Fibroblast of pulmonary artery (primary cell): ENCODE measurements around the gene CCDC160.
A peak's percentile ranks its signal among the peaks of the same experiment; 100 is the strongest.
"Not testable (repeated sequence)": the region's sequence is repeated elsewhere in the genome, so short reads cannot be mapped to it uniquely, and the experiment has no call there.

ENCODE experiments used
- DNase-seq: peaks from one replicate; pipeline ENCODE4 v3.0.0-alpha.2; 2010; ENCODE audit warnings: low read depth
- H3K4me3 ChIP-seq: replicated peaks from 2 replicates; pipeline ENCODE4 v1.5.1; 2011; ENCODE audit warnings: low read depth, mild to moderate bottlenecking, control low read depth, low read length, moderate library complexity
- TF ChIP-seq, protein P1 (sequence below): IDR thresholded peaks from 2 replicates; pipeline ENCODE4 v1.5.1; 2011; ENCODE audit warnings: mild to moderate bottlenecking, control low read depth, low read length, inconsistent platforms; ENCODE audit errors: missing control alignments

CCDC160 gene

DNA sequence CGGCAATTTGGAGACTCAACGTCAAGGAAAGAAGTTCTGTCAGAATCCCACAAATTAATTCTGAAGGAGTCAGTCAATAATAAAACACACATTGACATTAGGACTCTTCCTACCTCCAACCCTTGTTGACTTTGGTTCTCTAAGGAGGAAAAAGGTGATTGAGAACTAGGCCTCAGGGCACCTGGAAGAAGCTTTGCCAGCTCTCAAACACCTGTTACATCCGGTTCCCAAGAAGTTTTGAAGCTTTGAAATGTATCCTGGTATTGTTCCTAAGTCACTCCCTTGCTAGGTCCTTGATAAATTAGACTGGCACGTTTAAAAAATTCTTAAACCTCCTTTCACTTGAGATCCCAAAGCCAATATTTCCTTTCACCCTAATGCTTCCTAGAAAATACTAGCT is 1.7 kb upstream of the CCDC160 start:
- TF ChIP-seq, protein P1, sequence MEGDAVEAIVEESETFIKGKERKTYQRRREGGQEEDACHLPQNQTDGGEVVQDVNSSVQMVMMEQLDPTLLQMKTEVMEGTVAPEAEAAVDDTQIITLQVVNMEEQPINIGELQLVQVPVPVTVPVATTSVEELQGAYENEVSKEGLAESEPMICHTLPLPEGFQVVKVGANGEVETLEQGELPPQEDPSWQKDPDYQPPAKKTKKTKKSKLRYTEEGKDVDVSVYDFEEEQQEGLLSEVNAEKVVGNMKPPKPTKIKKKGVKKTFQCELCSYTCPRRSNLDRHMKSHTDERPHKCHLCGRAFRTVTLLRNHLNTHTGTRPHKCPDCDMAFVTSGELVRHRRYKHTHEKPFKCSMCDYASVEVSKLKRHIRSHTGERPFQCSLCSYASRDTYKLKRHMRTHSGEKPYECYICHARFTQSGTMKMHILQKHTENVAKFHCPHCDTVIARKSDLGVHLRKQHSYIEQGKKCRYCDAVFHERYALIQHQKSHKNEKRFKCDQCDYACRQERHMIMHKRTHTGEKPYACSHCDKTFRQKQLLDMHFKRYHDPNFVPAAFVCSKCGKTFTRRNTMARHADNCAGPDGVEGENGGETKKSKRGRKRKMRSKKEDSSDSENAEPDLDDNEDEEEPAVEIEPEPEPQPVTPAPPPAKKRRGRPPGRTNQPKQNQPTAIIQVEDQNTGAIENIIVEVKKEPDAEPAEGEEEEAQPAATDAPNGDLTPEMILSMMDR: no peak
- DNase-seq: no peak
- no peak overlapping the region for H3K4me3 ChIP-seq

DNA sequence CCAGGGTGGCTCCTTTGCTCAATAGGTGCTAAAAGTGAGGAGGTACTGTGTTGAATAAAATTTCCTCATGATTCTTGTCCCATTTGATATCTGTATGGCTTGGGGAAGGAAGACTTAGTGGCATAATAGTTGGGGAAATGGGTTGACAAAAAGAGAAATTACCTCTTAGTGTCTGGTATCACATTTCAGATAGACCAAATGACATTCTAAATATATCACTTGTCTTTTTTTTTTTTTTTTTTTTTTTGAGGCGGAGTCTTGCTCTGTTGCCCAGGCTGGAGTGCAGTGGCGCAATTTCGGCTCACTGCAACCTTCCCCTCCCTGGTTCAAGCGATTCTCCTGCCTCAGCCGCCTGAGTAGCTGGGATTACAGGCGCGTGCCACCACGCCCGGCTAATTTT is 1.2 kb downstream of the CCDC160 start:
- DNase-seq, H3K4me3 ChIP-seq: not testable (repeated sequence)

DNA sequence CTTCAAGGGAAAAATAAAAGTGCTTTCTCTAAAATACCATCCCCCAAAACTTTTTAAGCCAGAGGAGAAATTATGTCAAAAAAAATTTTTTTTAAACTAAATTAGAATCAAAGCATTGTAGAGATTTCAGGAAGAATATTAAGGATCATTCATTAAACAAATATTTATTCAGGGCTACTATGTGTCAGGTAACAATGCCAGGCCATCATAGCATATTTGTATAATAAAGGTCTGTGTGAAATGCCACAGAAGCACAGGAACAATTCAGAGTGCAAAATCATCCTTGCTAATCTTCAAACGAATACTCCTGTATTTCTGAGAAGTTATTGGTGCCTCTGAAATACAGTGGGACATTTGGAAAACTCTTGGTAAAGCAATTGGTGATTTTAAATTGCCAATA is 2.0 kb downstream of the CCDC160 start:
- no peak for DNase-seq
- TF ChIP-seq, protein P1: no peak
- no peak overlapping the region for H3K4me3 ChIP-seq

DNA sequence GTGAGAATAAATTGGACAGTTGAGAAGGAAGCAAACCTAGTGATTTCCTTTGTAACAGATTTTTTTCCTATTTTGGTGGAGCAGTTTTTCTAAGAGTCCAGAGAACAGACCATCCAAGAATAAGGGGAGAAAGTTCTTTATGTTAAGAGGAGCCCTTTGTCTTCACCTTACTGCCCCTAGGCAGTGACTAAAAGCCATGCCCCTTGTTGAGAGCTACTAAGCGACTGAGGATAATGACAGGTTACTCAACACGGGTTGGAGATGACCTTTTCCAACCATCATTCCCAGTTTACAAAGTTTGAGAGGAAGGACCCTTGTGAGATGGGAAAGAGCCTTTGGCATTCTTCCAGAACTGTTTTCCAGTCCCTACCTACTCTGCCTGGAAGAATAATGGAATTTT is 3.2 kb downstream of the CCDC160 start:
- no peak overlapping the region for H3K4me3 ChIP-seq
- TF ChIP-seq, protein P1: no peak
- DNase-seq: no peak

DNA sequence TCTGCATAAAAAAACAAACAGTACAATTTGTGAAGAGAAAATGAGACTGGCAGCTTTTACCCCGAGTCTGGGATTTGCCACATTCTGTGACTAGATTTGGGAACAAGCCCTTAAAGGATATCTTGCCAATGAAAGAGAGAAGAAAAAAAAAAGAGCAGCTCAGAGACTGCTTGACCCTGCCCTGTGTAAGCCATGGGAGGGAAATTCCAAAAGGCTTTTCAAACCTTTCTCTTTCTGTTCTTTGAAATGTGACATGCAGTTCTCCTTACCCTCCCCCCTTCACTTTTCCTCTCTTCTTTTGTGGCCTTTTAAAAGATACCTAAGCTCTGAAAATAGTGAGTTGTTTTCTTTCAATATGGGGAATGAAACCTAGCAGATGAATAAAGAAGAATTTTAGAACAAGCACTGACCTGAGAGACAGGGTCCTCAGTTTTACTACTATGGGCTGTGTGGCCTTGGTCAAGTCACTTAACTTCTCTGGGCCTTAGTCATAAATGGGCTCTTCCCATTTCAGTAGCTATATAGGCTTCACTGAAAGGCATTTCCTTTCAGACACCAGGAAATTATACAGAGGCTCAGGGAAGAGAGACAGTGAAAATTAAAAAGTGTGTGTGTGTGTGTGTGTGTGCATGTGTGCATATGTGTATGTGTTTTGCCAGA is 5.1 kb downstream of the CCDC160 start:
- DNase-seq: no peak
- H3K4me3 ChIP-seq: no peak overlapping the region
- TF ChIP-seq, protein P1: no peak

DNA sequence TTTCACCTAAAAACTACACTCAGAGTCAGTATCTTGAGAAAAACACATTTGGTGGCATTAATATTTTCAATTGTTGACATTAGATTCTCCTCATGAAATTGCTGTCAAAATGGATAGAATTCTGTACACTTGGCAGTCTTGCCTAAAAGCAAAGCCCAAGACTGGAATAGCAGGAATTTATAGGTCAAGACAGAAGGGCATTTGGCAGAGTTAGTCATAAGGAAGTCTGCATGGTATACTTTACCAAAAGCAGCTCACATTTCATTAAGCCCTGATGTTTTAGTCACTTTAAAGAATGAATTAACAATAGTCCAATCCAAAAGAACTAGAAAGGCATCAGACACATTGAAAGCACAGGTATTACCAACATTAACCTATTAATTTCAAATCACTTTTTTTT is 7.1 kb downstream of the CCDC160 start:
- TF ChIP-seq, protein P1: no peak
- DNase-seq: peak; percentile 5
- H3K4me3 ChIP-seq: no peak overlapping the region

DNA sequence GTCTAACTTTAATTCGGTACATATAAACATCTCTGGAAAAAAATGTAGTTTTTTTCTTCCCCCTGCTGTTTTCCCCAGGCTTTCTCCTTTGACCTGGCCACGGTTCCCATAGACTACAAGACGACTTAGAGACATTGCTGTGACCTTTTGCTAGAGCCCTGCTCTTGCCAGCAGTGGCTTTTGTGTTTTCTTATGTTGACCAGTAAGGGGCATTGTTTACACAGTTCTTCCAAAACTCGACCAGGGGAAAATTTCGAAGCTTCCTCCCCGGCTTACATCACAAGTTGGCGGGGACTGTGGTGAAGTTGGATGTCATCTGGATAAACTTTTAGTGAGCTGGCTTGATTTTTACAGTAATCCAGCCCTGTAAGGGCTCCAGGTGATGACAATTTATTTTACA is 9.3 kb downstream of the CCDC160 start:
- TF ChIP-seq, protein P1: no peak
- no peak overlapping the region for H3K4me3 ChIP-seq
- DNase-seq: no peak

DNA sequence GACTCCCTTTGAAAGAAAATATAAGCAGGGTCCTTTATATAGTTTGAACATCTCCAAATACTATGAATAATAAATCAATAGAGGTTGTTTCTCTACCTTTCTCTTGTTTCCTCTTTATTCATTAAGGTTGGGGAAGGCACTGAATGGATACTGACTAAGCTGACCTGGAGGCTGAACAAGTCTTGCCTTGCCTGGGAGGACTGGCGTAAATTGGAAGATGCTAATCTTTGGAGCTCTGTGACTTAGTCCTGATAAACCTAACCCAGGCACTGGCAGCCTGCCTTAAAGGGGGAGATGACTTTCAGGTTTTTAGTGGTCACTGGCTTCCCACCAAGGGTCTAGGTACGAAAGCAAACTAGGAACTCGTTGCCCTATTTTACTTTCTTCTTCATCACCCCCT is 10.5 kb downstream of the CCDC160 start:
- no peak for DNase-seq
- H3K4me3 ChIP-seq: no peak overlapping the region
- TF ChIP-seq, protein P1: no peak
